Measurements from ENCODE around the gene ZNF519.
"Not testable (repeated sequence)": the region's sequence is repeated elsewhere in the genome, so short reads cannot be mapped to it uniquely, and the experiment has no call there.

DNA sequence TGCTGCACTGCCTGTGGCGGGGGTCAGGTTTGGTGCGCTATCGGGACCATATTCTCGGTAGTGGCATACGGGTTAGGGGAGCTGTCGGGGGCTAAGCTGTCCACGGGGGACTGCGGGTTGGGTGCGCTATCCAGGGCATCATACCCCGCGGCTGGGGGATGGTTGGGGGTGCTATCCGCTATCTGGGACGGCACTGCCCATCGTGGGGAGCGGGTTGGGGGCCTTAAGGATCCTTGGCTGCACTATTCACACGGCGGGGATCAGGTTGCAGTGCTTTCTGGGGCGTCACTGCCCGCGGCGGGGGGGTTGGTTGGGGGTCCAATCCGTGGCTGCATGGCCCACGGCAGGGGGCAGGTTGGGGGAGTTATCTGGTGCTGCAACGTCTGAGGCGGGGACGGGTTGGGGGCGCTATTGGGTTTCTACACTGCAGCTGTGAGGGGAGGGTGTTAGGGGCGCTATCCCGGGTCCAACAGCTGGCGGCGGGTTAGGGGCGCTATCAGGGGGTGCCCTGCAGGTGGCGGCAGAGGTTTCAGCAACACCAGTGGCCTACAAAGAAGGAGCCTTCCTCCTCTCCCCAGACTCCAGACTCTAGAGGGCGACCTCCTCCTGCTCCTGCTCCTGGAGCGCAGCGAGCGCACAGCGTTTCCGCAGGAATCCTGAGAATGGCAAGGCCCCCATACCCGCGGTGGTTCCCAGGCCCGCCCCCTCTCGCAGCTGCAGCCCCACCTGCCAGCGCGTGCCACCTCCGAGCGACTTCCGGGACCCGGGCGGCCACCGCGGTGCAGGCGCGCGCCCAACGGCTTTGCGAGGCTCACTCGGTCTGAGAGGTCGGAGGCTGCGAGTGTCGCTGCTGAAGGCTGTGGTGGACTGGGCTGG lies 46.3 kb upstream of the ZNF519 start:
- TF ChIP-seq, protein P1, sequence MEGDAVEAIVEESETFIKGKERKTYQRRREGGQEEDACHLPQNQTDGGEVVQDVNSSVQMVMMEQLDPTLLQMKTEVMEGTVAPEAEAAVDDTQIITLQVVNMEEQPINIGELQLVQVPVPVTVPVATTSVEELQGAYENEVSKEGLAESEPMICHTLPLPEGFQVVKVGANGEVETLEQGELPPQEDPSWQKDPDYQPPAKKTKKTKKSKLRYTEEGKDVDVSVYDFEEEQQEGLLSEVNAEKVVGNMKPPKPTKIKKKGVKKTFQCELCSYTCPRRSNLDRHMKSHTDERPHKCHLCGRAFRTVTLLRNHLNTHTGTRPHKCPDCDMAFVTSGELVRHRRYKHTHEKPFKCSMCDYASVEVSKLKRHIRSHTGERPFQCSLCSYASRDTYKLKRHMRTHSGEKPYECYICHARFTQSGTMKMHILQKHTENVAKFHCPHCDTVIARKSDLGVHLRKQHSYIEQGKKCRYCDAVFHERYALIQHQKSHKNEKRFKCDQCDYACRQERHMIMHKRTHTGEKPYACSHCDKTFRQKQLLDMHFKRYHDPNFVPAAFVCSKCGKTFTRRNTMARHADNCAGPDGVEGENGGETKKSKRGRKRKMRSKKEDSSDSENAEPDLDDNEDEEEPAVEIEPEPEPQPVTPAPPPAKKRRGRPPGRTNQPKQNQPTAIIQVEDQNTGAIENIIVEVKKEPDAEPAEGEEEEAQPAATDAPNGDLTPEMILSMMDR (conservative IDR thresholded peaks at IDR 0.05 in 1 of 2, IDR thresholded peaks at IDR 0.05 in 1 of 2; ENCODE audit: extremely low read depth in 1 of 2, insufficient read depth in 1 of 2, low read depth in 1 of 2, low read length in 2 of 2), result peak; percentile 42 to 65
- not testable (repeated sequence) for TF ChIP-seq EZH2 (IDR thresholded peaks at IDR 0.05; ENCODE audit: borderline replicate concordance, low read length)

Data from mammary epithelial cell (primary cell).